Pancreas (tissue), 10 donors: ENCODE results near the gene SDHAF1. TPM values are rescaled to one million over a fixed set of nuclear protein-coding genes. Genes with fewer than 3 reads are reported as not detected.

ENCODE experiments used
- ATAC-seq, 4 donors: fragments of 200-7000 bp; cut with Tn5 transposase; one replicate each; pipeline versions ENCODE4 v1.8.0 to v1.9.1; 2020; ENCODE audit warnings: mild to moderate bottlenecking in 4 of 4, moderate library complexity in 4 of 4
- DNase-seq, 6 donors: peaks; one replicate each; pipeline ENCODE4 v3.0.0-alpha.2; 2020
- FAIRE-seq: peaks from 2 replicates; lab custom pipeline; 2012; peaks lifted over from hg19 to GRCh38; lab: Jason Lieb, UNC
- H3K27ac ChIP-seq, 4 donors: fragments of 200-600 bp; sonication (generic); 1 replicate in 3 of 4; 2 replicates in 1 of 4; pipeline versions ENCODE4 v1.5.0 to v1.8.0; 2020
- H3K27me3 ChIP-seq, 4 donors: fragments of 200-600 bp; one replicate each; pipeline ENCODE4 v1.8.0; 2021
- H3K36me3 ChIP-seq, 3 donors: fragments of 200-600 bp; sonication (generic) in 1 of 3; one replicate each; pipeline versions ENCODE4 v1.5.0 to v1.8.0; 2020 to 2021
- H3K4me1 ChIP-seq, 3 donors: fragments of 200-600 bp; one replicate each; pipeline ENCODE4 v1.8.0; 2021
- H3K4me3 ChIP-seq, 4 donors: fragments of 200-600 bp; sonication (generic) in 2 of 4; one replicate each; pipeline versions ENCODE4 v1.5.0 to v1.8.0; 2020 to 2021
- H3K9me3 ChIP-seq, 4 donors: fragments of 200-600 bp; one replicate each; pipeline ENCODE4 v1.8.0; 2021
- WGBS, 2 donors: extraction: QIAGEN DNeasy Blood & Tissue Kit; methylation state at CpG; one replicate each; pipeline ENCODE4 v1.1.7; 2013; 5-methylcytosine and 5-hydroxymethylcytosine counted together
- intact Hi-C, 3 donors: fragments of 100-400 bp; cut with DNase I; formaldehyde crosslinking; loops; one replicate each; pipeline versions ENCODE4 v1.11.1 to v1.14.2; 2022
- polyA plus RNA-seq, 2 donors: library from polyadenylated mRNA; stranded (reverse); fragments of 200-250 nt; gene quantifications; one replicate each; pipeline ENCODE4 v1.2.3, GENCODE V29; 2013
- total RNA-seq, 6 donors: library from RNA; stranded (reverse); fragmentation: NEBNext Ultra II Directional in 4 of 6; extraction: Animal tissue kit (Norgen Biotek cat#: 25700) in 4 of 6; gene quantifications; one replicate each; pipeline versions ENCODE4 v1.2.1 to v1.2.4, GENCODE V29; 2021 to 2023
- TF ChIP-seq, protein P1 (sequence below), 4 donors: fragments of 200-600 bp; sonication (generic) in 3 of 4; IDR thresholded peaks; one replicate each; pipeline versions ENCODE4 v1.5.0 to v1.8.0; 2021; ENCODE audit warnings: antibody characterized with exemption in 4 of 4
- donor health status: healthy with polysubstance abuse.
- donor health status: DM: no; HTN: no; CAD: no; lungs with moderate emphysema.
- donor health status: DM: no; HTN: no; CAD: no.
- donor health status: control.
- donor health status: control.
- donor health status: Bipolar disorder and iron deficiency.
- donor health status: DM: yes; HTN: yes; CAD: no.
- donor health status: DM: no; HTN: no; CAD: no.
- donor health status: DM: no; HTN: no; CAD: no.
- donor health status: DM: yes; HTN: yes; CAD: no.

The SDHAF1 gene
- total and polyA plus RNA-seq, 8 donors: 8.7 to 21.0 (median 11.7) TPM

DNA sequence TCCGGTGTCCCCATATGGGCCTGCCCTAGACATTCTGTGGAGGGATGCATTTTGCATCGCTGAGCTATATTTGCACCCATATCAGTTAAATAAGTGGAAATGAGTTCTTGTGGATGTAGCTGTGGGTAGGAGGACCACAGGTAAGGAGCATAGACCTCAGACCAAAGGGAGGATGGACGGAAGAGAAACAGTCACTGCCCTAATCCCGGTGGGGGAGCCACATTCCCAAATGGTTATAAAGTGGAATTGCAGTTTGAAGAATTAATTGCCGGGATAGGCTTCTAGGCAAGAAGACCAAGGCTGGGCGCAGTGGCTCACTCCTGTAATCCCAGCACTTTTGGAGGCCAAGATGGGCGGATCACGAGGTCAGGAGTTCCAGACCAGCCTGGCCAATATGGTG, 1.8 kb downstream of the SDHAF1 start:
- intact Hi-C loops: no loop called here
- peaks cover 0 to 11% (median 4%) of the 10 kb centered on the region in 3 donors for H3K4me1 ChIP-seq
- no peak for ATAC-seq
- H3K36me3 ChIP-seq: no peaks in the 10 kb centered on the region
- no peak for FAIRE-seq
- H3K9me3 ChIP-seq: no peaks in the 10 kb centered on the region
- no peak overlapping the region for H3K27ac ChIP-seq
- no peak for DNase-seq
- no peaks in the 10 kb centered on the region for H3K27me3 ChIP-seq
- TF ChIP-seq, protein P1, sequence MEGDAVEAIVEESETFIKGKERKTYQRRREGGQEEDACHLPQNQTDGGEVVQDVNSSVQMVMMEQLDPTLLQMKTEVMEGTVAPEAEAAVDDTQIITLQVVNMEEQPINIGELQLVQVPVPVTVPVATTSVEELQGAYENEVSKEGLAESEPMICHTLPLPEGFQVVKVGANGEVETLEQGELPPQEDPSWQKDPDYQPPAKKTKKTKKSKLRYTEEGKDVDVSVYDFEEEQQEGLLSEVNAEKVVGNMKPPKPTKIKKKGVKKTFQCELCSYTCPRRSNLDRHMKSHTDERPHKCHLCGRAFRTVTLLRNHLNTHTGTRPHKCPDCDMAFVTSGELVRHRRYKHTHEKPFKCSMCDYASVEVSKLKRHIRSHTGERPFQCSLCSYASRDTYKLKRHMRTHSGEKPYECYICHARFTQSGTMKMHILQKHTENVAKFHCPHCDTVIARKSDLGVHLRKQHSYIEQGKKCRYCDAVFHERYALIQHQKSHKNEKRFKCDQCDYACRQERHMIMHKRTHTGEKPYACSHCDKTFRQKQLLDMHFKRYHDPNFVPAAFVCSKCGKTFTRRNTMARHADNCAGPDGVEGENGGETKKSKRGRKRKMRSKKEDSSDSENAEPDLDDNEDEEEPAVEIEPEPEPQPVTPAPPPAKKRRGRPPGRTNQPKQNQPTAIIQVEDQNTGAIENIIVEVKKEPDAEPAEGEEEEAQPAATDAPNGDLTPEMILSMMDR (IDR thresholded peaks at IDR 0.05): no peak
- H3K4me3 ChIP-seq: peak overlapping the region in 3 of 4 donors; percentile 71 to 99 (median 71)
- WGBS, 2 donors: 72 to 89% methylated on average over 8 of the region's 8 CpGs

DNA sequence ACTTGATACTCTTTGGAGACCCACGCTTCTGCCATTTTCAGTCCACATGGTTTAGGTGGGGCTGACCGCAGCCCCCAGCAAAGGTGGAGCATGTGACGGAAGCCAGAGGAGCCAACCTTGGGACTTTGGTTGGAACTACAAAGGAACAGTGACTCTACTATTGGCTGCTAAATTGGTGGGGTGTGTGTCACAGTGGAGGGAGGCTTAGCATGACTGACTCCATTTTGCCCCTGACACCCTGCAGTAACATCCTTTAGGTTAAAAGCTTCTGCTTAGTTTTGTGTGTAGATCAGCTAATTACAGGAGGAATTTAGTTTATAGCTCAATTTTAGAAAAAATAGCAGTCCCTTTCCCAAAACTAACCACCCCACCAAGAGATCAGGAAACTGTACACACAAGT, 6.6 kb downstream of the SDHAF1 start:
- ATAC-seq: no peak
- intact Hi-C loops: no loop called here
- FAIRE-seq: no peak

DNA sequence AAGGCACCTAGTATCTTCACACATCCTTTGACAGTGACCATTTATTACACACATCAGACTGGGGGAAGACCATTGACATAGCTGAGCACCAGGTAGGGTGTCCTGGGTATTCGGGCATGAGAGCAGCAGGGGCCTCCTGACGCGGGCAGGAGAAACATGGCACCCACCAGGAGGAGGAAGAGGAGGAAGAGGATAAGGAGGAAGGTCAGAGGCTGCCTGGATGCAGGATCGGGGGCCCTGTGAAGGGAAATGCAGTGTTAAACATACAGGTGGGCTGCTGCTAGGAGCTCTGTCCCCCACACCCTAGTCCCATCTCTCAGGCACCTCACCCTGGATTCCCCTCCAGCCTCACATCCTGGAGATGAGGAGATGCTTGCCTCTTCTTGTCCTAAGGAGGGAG, 8.3 kb downstream of the SDHAF1 start:
- Histone ChIP-seq H3K36me3 (no peaks in the 10 kb centered on the region), H3K4me1 (peaks cover 0 to 4% (median 0%) of the 10 kb centered on the region in 3 donors), H3K9me3 (no peaks in the 10 kb centered on the region), H3K27ac (no peak overlapping the region), H3K27me3 (no peaks in the 10 kb centered on the region), H3K4me3 (no peak overlapping the region)
- no peak for FAIRE-seq
- DNase-seq: no peak
- 92 to 93% methylated on average over 4 of the region's 4 CpGs for WGBS, 2 donors
- TF ChIP-seq, protein P1 (IDR thresholded peaks at IDR 0.05): no peak
- intact Hi-C loops: no loop called here
- ATAC-seq: no peak

More for the DNA sequence above, 6.6 kb downstream of the SDHAF1 start:
- H3K4me3 ChIP-seq: no peak overlapping the region
- 96 to 98% methylated on average over 3 of the region's 3 CpGs for WGBS, 2 donors
- H3K9me3 ChIP-seq: no peaks in the 10 kb centered on the region
- peaks cover 0 to 4% (median 3%) of the 10 kb centered on the region in 3 donors for H3K4me1 ChIP-seq
- DNase-seq: no peak
- TF ChIP-seq, protein P1 (IDR thresholded peaks at IDR 0.05): no peak
- H3K27ac ChIP-seq: no peak overlapping the region
- H3K27me3 ChIP-seq: no peaks in the 10 kb centered on the region
- no peaks in the 10 kb centered on the region for H3K36me3 ChIP-seq

DNA sequence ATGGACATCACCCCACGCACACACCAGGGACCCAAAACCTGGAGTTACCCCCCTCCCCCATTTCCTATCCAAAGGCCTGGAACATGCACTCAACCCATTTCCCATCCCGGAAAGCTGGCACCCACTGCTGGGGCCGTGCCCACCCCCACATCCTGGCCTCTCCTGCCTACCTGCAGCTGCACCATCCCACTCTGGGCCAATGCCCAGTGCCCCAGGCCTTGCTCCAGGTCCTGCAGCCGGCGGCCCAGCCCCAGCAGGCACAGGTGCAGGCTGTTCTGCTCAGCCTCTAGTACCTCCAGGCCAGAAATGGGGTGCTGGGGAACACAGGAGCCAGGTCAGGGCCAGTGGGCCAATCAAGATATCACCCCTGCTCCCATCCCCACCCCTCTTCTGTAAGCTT, 12.0 kb downstream of the SDHAF1 start:
- WGBS, 2 donors: 54 to 76% methylated on average over 5 of the region's 5 CpGs
- Histone ChIP-seq H3K36me3 (no peaks in the 10 kb centered on the region), H3K9me3 (no peaks in the 10 kb centered on the region), H3K4me1 (peaks cover 0 to 4% (median 0%) of the 10 kb centered on the region in 3 donors), H3K27me3 (no peaks in the 10 kb centered on the region), H3K4me3 (no peak overlapping the region), H3K27ac (no peak overlapping the region)
- TF ChIP-seq, protein P1 (IDR thresholded peaks at IDR 0.05): no peak
- ATAC-seq: no peak
- intact Hi-C loops: no loop called here
- no peak for DNase-seq
- no peak for FAIRE-seq

DNA sequence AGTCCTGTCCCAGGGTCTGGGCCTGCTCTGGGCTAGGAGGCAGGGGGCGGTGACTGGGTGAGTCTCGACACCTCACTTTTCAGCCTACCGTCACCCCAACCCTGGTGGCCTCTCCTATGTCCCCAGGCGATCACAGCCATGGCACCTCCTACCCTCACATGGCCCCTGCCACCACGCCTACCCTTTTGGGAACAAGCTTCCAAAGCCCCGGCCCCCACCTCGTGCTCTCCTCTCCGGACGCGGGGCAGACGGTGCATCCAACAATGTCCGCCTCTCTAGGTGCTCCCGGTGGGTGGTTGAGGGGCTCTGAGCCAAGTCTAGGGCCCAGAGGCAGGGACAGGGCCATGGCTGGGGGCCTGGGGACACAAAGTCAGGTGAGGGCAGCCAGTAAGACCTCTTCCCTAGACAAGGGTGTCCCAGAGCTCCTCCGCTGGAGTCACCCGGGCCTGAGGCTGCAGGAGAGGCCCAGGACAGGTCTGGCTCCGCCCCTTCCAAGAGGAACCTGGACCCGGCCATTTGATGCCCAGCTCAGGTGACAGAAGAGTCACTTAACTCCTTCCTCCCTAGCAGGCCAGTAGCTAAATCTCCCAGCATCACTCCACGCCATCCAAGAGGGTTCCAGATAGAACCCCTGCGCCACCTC, 13.5 kb downstream of the SDHAF1 start, which contains the start of gene SYNE4:
TSS of gene SYNE4 (minus strand) at position 478 of the 643 bp plus-strand sequence. CDS start at position 346, 132 bp downstream.
- Histone ChIP-seq H3K36me3 (no peaks in the 10 kb centered on the region), H3K4me1 (peaks cover 0 to 4% (median 3%) of the 10 kb centered on the region in 3 donors), H3K27me3 (no peaks in the 10 kb centered on the region), H3K4me3 (peak within 1 kb of the TSS; percentile 6 to 45 (median 29)), H3K27ac (peak within 1 kb of the TSS; percentile 25 to 55 (median 47)), H3K9me3 (no peaks in the 10 kb centered on the region)
- 12 to 18% methylated on average over 19 of the region's 19 CpGs for WGBS, 2 donors
- intact Hi-C loops: no loop called here
- TF ChIP-seq, protein P1 (IDR thresholded peaks at IDR 0.05): no peak
- FAIRE-seq (no peak), DNase-seq (peak; percentile 74 to 90 (median 78)), ATAC-seq (peak; percentile 83 to 91 (median 88))
